ENCODE data around the gene CLEC20A.

The CLEC20A gene

DNA sequence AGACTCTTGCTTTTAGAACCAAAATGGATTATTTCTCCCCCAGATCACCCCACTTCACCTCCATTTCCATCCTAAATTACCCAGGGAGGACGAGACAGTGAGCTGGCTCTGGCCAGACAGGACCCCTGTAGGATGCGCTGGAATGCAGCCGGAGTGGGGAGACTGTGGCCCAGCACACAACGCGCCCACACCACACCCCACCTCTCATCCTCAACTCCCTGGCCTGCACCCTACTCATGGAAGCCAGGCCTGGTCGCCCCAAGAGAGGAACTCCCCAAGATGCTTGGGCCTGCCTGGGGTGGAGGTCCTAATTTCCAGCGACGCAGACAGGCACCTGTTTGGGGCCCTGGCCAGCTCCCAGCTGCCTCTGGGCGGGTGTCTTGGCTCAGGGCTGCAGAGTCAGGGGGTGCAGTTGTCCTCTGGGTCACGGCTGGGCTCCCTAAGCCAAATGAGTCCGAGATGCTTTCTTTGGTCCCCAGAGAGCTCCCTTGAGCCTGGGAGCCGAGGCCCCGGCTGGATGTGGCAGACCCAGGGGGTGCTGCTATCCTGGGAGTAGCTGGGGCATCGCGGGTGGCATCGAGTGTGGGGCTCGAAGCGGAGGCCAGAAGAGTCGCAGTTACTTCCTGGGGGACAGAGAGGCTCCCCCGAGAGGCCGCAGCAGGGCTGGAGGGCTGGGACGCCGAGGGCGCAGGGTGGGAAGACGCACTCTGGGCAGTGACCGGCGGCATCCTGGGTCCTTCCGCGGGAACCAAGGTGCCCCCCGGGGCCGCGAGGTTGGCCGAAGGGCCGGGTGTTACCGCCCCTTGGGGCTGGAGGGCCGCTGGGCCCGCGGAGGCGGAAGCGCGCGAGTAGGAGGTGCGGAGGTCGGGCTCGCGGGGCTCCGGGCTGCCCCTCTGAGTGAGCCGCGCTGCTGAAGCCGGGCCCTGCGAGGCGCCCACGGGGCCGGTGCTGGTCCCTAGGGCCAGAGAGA, 10.4 kb downstream of the CLEC20A start:
- Histone ChIP-seq H3K27me3 (ENCODE audit: insufficient read depth, low read length, poor library complexity) (no peaks in the 10 kb centered on the region), H3K4me1 (ENCODE audit: control insufficient read depth, low read depth, low read length) (no peaks in the 10 kb centered on the region), H2BK120ac (ENCODE audit: low read depth, low read length) (no peak overlapping the region), H3K4me2 (ENCODE audit: low read length) (no peak overlapping the region), H4K8ac (ENCODE audit: low read depth, low read length) (no peak overlapping the region), H2BK15ac (replicated peaks; ENCODE audit: low read depth) (no peak overlapping the region), H3K18ac (ENCODE audit: low read length) (no peak overlapping the region), H3K27ac (ENCODE audit: low read depth, low read length) (no peak overlapping the region), H3K23ac (ENCODE audit: low read length) (no peak overlapping the region), H3K36me3 (ENCODE audit: control insufficient read depth, insufficient read depth, low read length) (no peaks in the 10 kb centered on the region), H2BK5ac (ENCODE audit: low read length) (no peak overlapping the region), H2AK5ac (ENCODE audit: low read length) (no peak overlapping the region), H3K9ac (ENCODE audit: low read length) (no peak overlapping the region), H3K79me1 (ENCODE audit: low read length) (no peaks in the 10 kb centered on the region), H3K4me3 (ENCODE audit: low read length) (no peak overlapping the region), H3K4ac (ENCODE audit: low read depth, low read length) (no peak overlapping the region), H3K56ac (ENCODE audit: low read length) (no peak overlapping the region), H4K5ac (ENCODE audit: low read length) (no peak overlapping the region), H3K79me2 (ENCODE audit: control insufficient read depth, insufficient read depth, low read length) (no peaks in the 10 kb centered on the region)
- DNase-seq = no peak
- WGBS (ENCODE audit: extremely low coverage, insufficient coverage, low lambda C conversion rate) = no CpG with 5 or more reads among the region's 54 CpGs

- Histone ChIP-seq H3K9ac (ENCODE audit: low read length) (no peak overlapping the region), H2AK5ac (ENCODE audit: low read length) (no peak overlapping the region), H3K4me3 (ENCODE audit: low read length) (no peak overlapping the region), H2BK120ac (ENCODE audit: low read depth, low read length) (no peak overlapping the region), H4K8ac (ENCODE audit: low read depth, low read length) (no peak overlapping the region), H2BK15ac (replicated peaks; ENCODE audit: low read depth) (no peak overlapping the region), H3K36me3 (ENCODE audit: control insufficient read depth, insufficient read depth, low read length) (no peaks in the 10 kb centered on the region), H3K56ac (ENCODE audit: low read length) (no peak overlapping the region), H3K18ac (ENCODE audit: low read length) (no peak overlapping the region), H3K27ac (ENCODE audit: low read depth, low read length) (no peak overlapping the region), H3K27me3 (ENCODE audit: insufficient read depth, low read length, poor library complexity) (no peaks in the 10 kb centered on the region), H3K79me2 (ENCODE audit: control insufficient read depth, insufficient read depth, low read length) (no peaks in the 10 kb centered on the region), H4K5ac (ENCODE audit: low read length) (no peak overlapping the region), H2BK5ac (ENCODE audit: low read length) (no peak overlapping the region), H3K4me2 (ENCODE audit: low read length) (no peak overlapping the region), H3K4me1 (ENCODE audit: control insufficient read depth, low read depth, low read length) (no peaks in the 10 kb centered on the region), H3K23ac (ENCODE audit: low read length) (no peak overlapping the region), H3K79me1 (ENCODE audit: low read length) (no peaks in the 10 kb centered on the region), H3K4ac (ENCODE audit: low read depth, low read length) (no peak overlapping the region)
- no CpG with 5 or more reads among the region's 3 CpGs for WGBS (ENCODE audit: extremely low coverage, insufficient coverage, low lambda C conversion rate)
- no peak for DNase-seq
Measured at GRCh38 chr1:178485541-178485981, 11.2 kb downstream of the CLEC20A start.

- Histone ChIP-seq H4K8ac (ENCODE audit: low read depth, low read length) (no peak overlapping the region), H3K9ac (ENCODE audit: low read length) (no peak overlapping the region), H3K56ac (ENCODE audit: low read length) (no peak overlapping the region), H3K36me3 (ENCODE audit: control insufficient read depth, insufficient read depth, low read length) (no peaks in the 10 kb centered on the region), H3K27me3 (ENCODE audit: insufficient read depth, low read length, poor library complexity) (no peaks in the 10 kb centered on the region), H3K4me3 (ENCODE audit: low read length) (no peak overlapping the region), H3K4ac (ENCODE audit: low read depth, low read length) (no peak overlapping the region), H2BK120ac (ENCODE audit: low read depth, low read length) (no peak overlapping the region), H3K4me2 (ENCODE audit: low read length) (no peak overlapping the region), H3K23ac (ENCODE audit: low read length) (no peak overlapping the region), H2AK5ac (ENCODE audit: low read length) (no peak overlapping the region), H2BK15ac (replicated peaks; ENCODE audit: low read depth) (no peak overlapping the region), H2BK5ac (ENCODE audit: low read length) (no peak overlapping the region), H4K5ac (ENCODE audit: low read length) (no peak overlapping the region), H3K4me1 (ENCODE audit: control insufficient read depth, low read depth, low read length) (no peaks in the 10 kb centered on the region), H3K79me1 (ENCODE audit: low read length) (no peaks in the 10 kb centered on the region), H3K79me2 (ENCODE audit: control insufficient read depth, insufficient read depth, low read length) (no peaks in the 10 kb centered on the region), H3K18ac (ENCODE audit: low read length) (no peak overlapping the region), H3K27ac (ENCODE audit: low read depth, low read length) (no peak overlapping the region)
- no peak for DNase-seq
- WGBS (ENCODE audit: extremely low coverage, insufficient coverage, low lambda C conversion rate) = no CpG with 5 or more reads among the region's 3 CpGs
Measured at GRCh38 chr1:178484698-178485225, 12.0 kb downstream of the CLEC20A start.

- H3K18ac ChIP-seq (ENCODE audit: low read length) = no peak overlapping the region
- no peak overlapping the region for H3K9ac ChIP-seq (ENCODE audit: low read length)
- no peak overlapping the region for H3K4me3 ChIP-seq (ENCODE audit: low read length)
- H4K5ac ChIP-seq (ENCODE audit: low read length) = no peak overlapping the region
- H2BK15ac ChIP-seq (replicated peaks; ENCODE audit: low read depth) = no peak overlapping the region
- no peak overlapping the region for H2BK120ac ChIP-seq (ENCODE audit: low read depth, low read length)
- H3K27ac ChIP-seq (ENCODE audit: low read depth, low read length) = no peak overlapping the region
- H4K8ac ChIP-seq (ENCODE audit: low read depth, low read length) = no peak overlapping the region
- no peak overlapping the region for H2BK5ac ChIP-seq (ENCODE audit: low read length)
- H3K79me1 ChIP-seq (ENCODE audit: low read length) = no peaks in the 10 kb centered on the region
- H3K79me2 ChIP-seq (ENCODE audit: control insufficient read depth, insufficient read depth, low read length) = no peaks in the 10 kb centered on the region
- H3K4me2 ChIP-seq (ENCODE audit: low read length) = no peak overlapping the region
- H3K4me1 ChIP-seq (ENCODE audit: control insufficient read depth, low read depth, low read length) = no peaks in the 10 kb centered on the region
- DNase-seq = no peak
- WGBS (ENCODE audit: extremely low coverage, insufficient coverage, low lambda C conversion rate) = no CpG with 5 or more reads among the region's 5 CpGs
- no peaks in the 10 kb centered on the region for H3K36me3 ChIP-seq (ENCODE audit: control insufficient read depth, insufficient read depth, low read length)
- H3K56ac ChIP-seq (ENCODE audit: low read length) = no peak overlapping the region
- no peak overlapping the region for H2AK5ac ChIP-seq (ENCODE audit: low read length)
- H3K23ac ChIP-seq (ENCODE audit: low read length) = no peak overlapping the region
- no peaks in the 10 kb centered on the region for H3K27me3 ChIP-seq (ENCODE audit: insufficient read depth, low read length, poor library complexity)
- no peak overlapping the region for H3K4ac ChIP-seq (ENCODE audit: low read depth, low read length)
Measured at GRCh38 chr1:178483251-178483957, 13.4 kb downstream of the CLEC20A start.

- Histone ChIP-seq H3K56ac (ENCODE audit: low read length) (no peak overlapping the region), H2BK5ac (ENCODE audit: low read length) (no peak overlapping the region), H2BK120ac (ENCODE audit: low read depth, low read length) (no peak overlapping the region), H3K4me2 (ENCODE audit: low read length) (no peak overlapping the region), H3K4me1 (ENCODE audit: control insufficient read depth, low read depth, low read length) (peaks cover 4% of the 10 kb centered on the region), H3K79me1 (ENCODE audit: low read length) (no peaks in the 10 kb centered on the region), H3K4ac (ENCODE audit: low read depth, low read length) (no peak overlapping the region), H4K8ac (ENCODE audit: low read depth, low read length) (no peak overlapping the region), H2BK15ac (replicated peaks; ENCODE audit: low read depth) (no peak overlapping the region), H3K23ac (ENCODE audit: low read length) (no peak overlapping the region), H2AK5ac (ENCODE audit: low read length) (no peak overlapping the region), H3K27me3 (ENCODE audit: insufficient read depth, low read length, poor library complexity) (no peaks in the 10 kb centered on the region), H3K36me3 (ENCODE audit: control insufficient read depth, insufficient read depth, low read length) (no peaks in the 10 kb centered on the region), H3K9ac (ENCODE audit: low read length) (no peak overlapping the region), H3K27ac (ENCODE audit: low read depth, low read length) (no peak overlapping the region), H3K18ac (ENCODE audit: low read length) (no peak overlapping the region), H3K4me3 (ENCODE audit: low read length) (no peak overlapping the region), H4K5ac (ENCODE audit: low read length) (no peak overlapping the region), H3K79me2 (ENCODE audit: control insufficient read depth, insufficient read depth, low read length) (no peaks in the 10 kb centered on the region)
- no peak for DNase-seq
- no CpG with 5 or more reads among the region's 1 CpG for WGBS (ENCODE audit: extremely low coverage, insufficient coverage, low lambda C conversion rate)
Measured at GRCh38 chr1:178477841-178478240, 18.9 kb downstream of the CLEC20A start.
